K562 (cell line): ENCODE data around the gene MRPL19. TPM values are rescaled to one million over a fixed set of nuclear protein-coding genes. Genes with fewer than 3 reads are reported as not detected.

Experiments used
- ATAC-seq: fragments of 200-7000 bp; cut with Tn5 transposase; 3 replicates; pipeline ENCODE4 v1.9.1; 2020; ENCODE audit warnings: moderate library complexity
- BruUV-seq: library from RNA; stranded (reverse); fragments of 400-500 nt; replicated peaks from 2 replicates; lab custom pipeline; 2021; lab: Mats Ljungman, UMichigan
- CTCF ChIA-PET: fragments of 300-600 bp; formaldehyde crosslinking; extraction: SDS; loops from one replicate; lab custom pipeline; 2021; ENCODE audit warnings: low intra/inter-chr PET ratio; lab: Yijun Ruan, JAX
- POLR2A ChIA-PET: fragments of 300-600, 350-650 bp; sonication (Branson Sonifier 250); formaldehyde crosslinking; extraction: SDS; loops from one replicate; lab custom pipeline; 2021; ENCODE audit warnings: antibody characterized with exemption, inconsistent platforms; lab: Yijun Ruan, JAX
- DNase-seq, 4 experiments: peaks; one replicate each; pipeline versions ENCODE4 v3.0.0 to v3.0.0-alpha.2; 2011 to 2018; ENCODE audit warnings: low spot score in 3 of 4, mixed read lengths in 3 of 4; ENCODE audit errors: extremely low read depth in 1 of 4
- FAIRE-seq: peaks from 2 replicates; lab custom pipeline; 2011; peaks lifted over from hg19 to GRCh38; lab: Jason Lieb, UNC
- H2AFZ ChIP-seq: 2 replicates; pipeline ENCODE4 v1.6.0; 2011; ENCODE audit warnings: low read depth, low read length, control low read depth, inconsistent platforms
- H3K27ac ChIP-seq: fragments of 200-600 bp; 3 replicates; pipeline ENCODE4 v1.8.0; 2011; ENCODE audit warnings: low read depth, mild to moderate bottlenecking, control low read depth, inconsistent platforms, low read length, moderate library complexity, mixed read lengths; ENCODE audit errors: extremely low read depth
- H3K27me3 ChIP-seq, 2 experiments: fragments of 300-600 bp in 1 of 2; 2 replicates in 1 of 2; 3 replicates in 1 of 2; pipeline versions ENCODE4 v1.6.0 to v1.8.0; 2011; ENCODE audit warnings: inconsistent platforms in 2 of 2, low read length in 2 of 2, mild to moderate bottlenecking in 1 of 2, mixed read lengths in 1 of 2, moderate library complexity in 1 of 2; ENCODE audit not compliant: control insufficient read depth in 2 of 2, insufficient read depth in 2 of 2
- H3K36me3 ChIP-seq: fragments of 300-600 bp; 3 replicates; pipeline ENCODE4 v1.8.0; 2011; ENCODE audit warnings: mild to moderate bottlenecking, low read length, inconsistent platforms; ENCODE audit not compliant: control insufficient read depth, insufficient read depth
- H3K4me1 ChIP-seq, 2 experiments: fragments of 200-600 bp in 1 of 2; replicated peaks in 1 of 2; 2 replicates in 1 of 2; 3 replicates in 1 of 2; pipeline versions ENCODE4 v1.5.1 to v1.8.0; 2011; ENCODE audit warnings: inconsistent platforms in 2 of 2, low read length in 2 of 2, mild to moderate bottlenecking in 1 of 2, mixed read lengths in 1 of 2, moderate library complexity in 1 of 2; ENCODE audit not compliant: control insufficient read depth in 2 of 2, insufficient read depth in 2 of 2
- H3K4me2 ChIP-seq: 2 replicates; pipeline ENCODE4 v1.6.1; 2011; ENCODE audit warnings: low read length, control low read depth, inconsistent platforms, mixed read lengths; ENCODE audit not compliant: insufficient read depth
- H3K4me3 ChIP-seq: fragments of 200-600 bp; sonication (generic), shearing (Covaris generic); 2 replicates; pipeline ENCODE4 v1.5.1; 2016; ENCODE audit warnings: control low read depth, inconsistent platforms
- H3K79me2 ChIP-seq: fragments of 200-600 bp; 3 replicates; pipeline ENCODE4 v1.8.0; 2011; ENCODE audit warnings: low read length, inconsistent platforms; ENCODE audit not compliant: control insufficient read depth, insufficient read depth
- H3K9ac ChIP-seq, 2 experiments: 2 replicates each; pipeline versions ENCODE4 v1.6.0 to v1.6.1; 2011; ENCODE audit warnings: low read depth in 2 of 2, low read length in 2 of 2, control low read depth in 1 of 2, inconsistent platforms in 1 of 2, mild to moderate bottlenecking in 1 of 2, mixed read lengths in 1 of 2; ENCODE audit not compliant: insufficient read depth in 1 of 2
- H3K9me1 ChIP-seq: one replicate; pipeline ENCODE4 v1.6.0; 2011; ENCODE audit warnings: inconsistent platforms, mild to moderate bottlenecking, low read length, moderate library complexity; ENCODE audit not compliant: control insufficient read depth, insufficient read depth
- H3K9me3 ChIP-seq: replicated peaks from 2 replicates; pipeline ENCODE4 v1.5.1; 2011; ENCODE audit warnings: low read depth, low read length, inconsistent platforms; ENCODE audit not compliant: control insufficient read depth, insufficient read depth
- H4K20me1 ChIP-seq: replicated peaks from 2 replicates; pipeline ENCODE4 v1.6.1; 2011; ENCODE audit warnings: low read length, inconsistent platforms, mixed read lengths; ENCODE audit not compliant: control insufficient read depth, insufficient read depth
- FOXJ3 ChIP-seq: sonication (generic); formaldehyde crosslinking; IDR thresholded peaks from 2 replicates; pipeline ENCODE4 v1.4.0; 2020; ENCODE audit warnings: mild to moderate bottlenecking, missing genetic modification reagents
- HDGF ChIP-seq: fragments of 450-650 bp; IDR thresholded peaks from 2 replicates; pipeline ENCODE4 v1.6.1; 2016
- POLR2G ChIP-seq: fragments of 200-400 bp; formaldehyde crosslinking; IDR thresholded peaks from 2 replicates; pipeline ENCODE4 v1.6.1; 2017; ENCODE audit warnings: low read depth, mild to moderate bottlenecking, antibody characterized with exemption, low read length, moderate library complexity
- PRPF4 ChIP-seq: fragments of 200-400 bp; formaldehyde crosslinking; IDR thresholded peaks from one replicate; pipeline ENCODE4 v1.6.1; 2017; ENCODE audit warnings: low read length, low read depth, mild to moderate bottlenecking; ENCODE audit not compliant: insufficient read depth, poor library complexity, severe bottlenecking
- TAL1 ChIP-seq: fragments of 450-650 bp; IDR thresholded peaks from 2 replicates; pipeline ENCODE4 v1.6.1; 2016; ENCODE audit warnings: mild to moderate bottlenecking
- ZNF277 ChIP-seq: fragments of 250-450 bp; sonication (Bioruptor Pico); IDR thresholded peaks from 2 replicates; pipeline ENCODE4 v1.8.0; 2022; ENCODE audit warnings: inconsistent platforms, mild to moderate bottlenecking, moderate library complexity, borderline replicate concordance
- WGBS: fragments of 100-300 bp; shearing (Covaris generic); methylation state at CpG from one replicate; pipeline ENCODE4 v1.1.6; 2016; ENCODE audit warnings: low coverage, mixed read lengths; ENCODE audit not compliant: insufficient coverage; ENCODE audit errors: missing lambda C conversion rate; 5-methylcytosine and 5-hydroxymethylcytosine counted together
- in situ Hi-C: fragments of 300-500 bp; cut with MboI; formaldehyde crosslinking; loops from 4 replicates; pipeline ENCODE4 v1.15.0; 2018; ENCODE audit warnings: inconsistent platforms, mixed read lengths
- intact Hi-C: fragments of 100-400 bp; cut with micrococcal nuclease; formaldehyde crosslinking; loops from 2 replicates; pipeline ENCODE4 v1.14.2; 2022
- polyA plus RNA-seq, 8 experiments: library from polyadenylated mRNA; depleted of rRNA in 4 of 8; stranded (reverse) in 5 of 8; unstranded in 3 of 8; fragments of >200 nt; fragmentation: Nextera tagmentation in 2 of 8; fragmentation: Illumina TruSeq in 1 of 8; extraction: Ambion mirVana in 2 of 8; extraction: Trizol in 1 of 8; gene quantifications; 2 replicates each; pipeline versions ENCODE4 v1.2.1 to v1.2.3, GENCODE V29; 2011 to 2014; ENCODE audit warnings: inconsistent platforms in 1 of 8, missing spikeins in 1 of 8
- total RNA-seq, 7 experiments: library from RNA; depleted of rRNA in 6 of 7; stranded (reverse); fragments of >200 nt in 6 of 7; fragmentation: Illumina TruSeq in 2 of 7; extraction: Trizol in 2 of 7; gene quantifications; 2 replicates each; pipeline versions ENCODE4 v1.2.1 to v1.2.3, GENCODE V29; 2011 to 2021; ENCODE audit warnings: low replicate concordance in 1 of 7

MRPL19 gene
- total and polyA plus RNA-seq, 9 of the 15 experiments (the other 6 are each of a cell fraction or from before 2014, with no cell fraction given): 9.7 to 65.9 (median 56.1) TPM

GRCh38 chr2:75705921-75706320 is 59.3 kb downstream of the MRPL19 start:
- H4K20me1 ChIP-seq: no peaks in the 10 kb centered on the region
- FAIRE-seq: no peak
- POLR2A ChIA-PET: no interaction called here
- BruUV-seq: no TSS peak
- no peak for TF ChIP-seq POLR2G
- no peak for TF ChIP-seq PRPF4
- no peak for TF ChIP-seq FOXJ3 (CRISPR knock-in tag)
- TF ChIP-seq ZNF277: no peak
- TF ChIP-seq TAL1: no peak
- TF ChIP-seq HDGF: no peak
- no peak overlapping the region for H3K4me3 ChIP-seq
- WGBS: 69% methylated on average over 1 of the region's 1 CpG
- in situ Hi-C loops: no loop called here
- no peak for DNase-seq
- no peaks in the 10 kb centered on the region for H3K9me1 ChIP-seq
- ATAC-seq: no peak
- peaks cover 49% of the 10 kb centered on the region for H3K36me3 ChIP-seq
- no peaks in the 10 kb centered on the region for H3K27me3 ChIP-seq
- no peak overlapping the region for H3K9ac ChIP-seq
- intact Hi-C loops: no loop called here
- H3K4me2 ChIP-seq: no peak overlapping the region
- H3K27ac ChIP-seq: no peak overlapping the region
- H3K4me1 ChIP-seq: peaks cover under 1 to 6% of the 10 kb centered on the region in 2 experiments; a peak in 1 of 5 replicates
- no peaks in the 10 kb centered on the region for H3K9me3 ChIP-seq
- H3K79me2 ChIP-seq: peaks cover 34% of the 10 kb centered on the region
- CTCF ChIA-PET: no interaction called here
- no peak overlapping the region for H2AFZ ChIP-seq
